Kidney epithelial cell (primary cell): ENCODE data around the gene UCMA. TPM values are rescaled to one million over a fixed set of nuclear protein-coding genes. Genes with fewer than 3 reads are reported as not detected.

Source experiments
- DNase-seq: peaks from one replicate; pipeline ENCODE4 v3.0.0-alpha.2; 2010; ENCODE audit warnings: low read depth
- H3K27me3 ChIP-seq: 2 replicates; pipeline ENCODE4 v1.6.0; 2011; ENCODE audit warnings: low read length; ENCODE audit not compliant: control insufficient read depth, insufficient read depth
- H3K36me3 ChIP-seq: 2 replicates; pipeline ENCODE4 v1.5.1; 2011; ENCODE audit warnings: low read length; ENCODE audit not compliant: control insufficient read depth, insufficient read depth
- H3K4me3 ChIP-seq: 2 replicates; pipeline ENCODE4 v1.5.1; 2011; ENCODE audit warnings: low read depth, mild to moderate bottlenecking, control low read depth, low read length
- CTCF ChIP-seq: IDR thresholded peaks from 2 replicates; pipeline ENCODE4 v1.5.1; 2011; ENCODE audit warnings: mild to moderate bottlenecking, moderate library complexity, low read length, control low read depth, inconsistent platforms; ENCODE audit not compliant: insufficient read depth, poor library complexity, severe bottlenecking
- total RNA-seq: library from RNA; depleted of rRNA; stranded (reverse); fragments of >200 nt; gene quantifications from 2 replicates; pipeline ENCODE4 v1.2.3, GENCODE V29; 2015

UCMA gene
- total RNA-seq, 1 donor from 2014 or later, result not detected

- DNase-seq, result no peak
- no peak overlapping the region for H3K4me3 ChIP-seq
- no peaks in the 10 kb centered on the region for H3K36me3 ChIP-seq
- no peak for TF ChIP-seq CTCF
- H3K27me3 ChIP-seq, result no peaks in the 10 kb centered on the region
These were observed 12.6 kb downstream of the UCMA start for GRCh38 chr10:13221572-13221971.

GRCh38 chr10:13219685-13220670 is 14.2 kb downstream of the UCMA start:
- TF ChIP-seq CTCF, result peak; percentile 33
- H3K27me3 ChIP-seq, result no peaks in the 10 kb centered on the region
- H3K36me3 ChIP-seq, result no peaks in the 10 kb centered on the region
- no peak overlapping the region for H3K4me3 ChIP-seq
- DNase-seq, result no peak

DNA sequence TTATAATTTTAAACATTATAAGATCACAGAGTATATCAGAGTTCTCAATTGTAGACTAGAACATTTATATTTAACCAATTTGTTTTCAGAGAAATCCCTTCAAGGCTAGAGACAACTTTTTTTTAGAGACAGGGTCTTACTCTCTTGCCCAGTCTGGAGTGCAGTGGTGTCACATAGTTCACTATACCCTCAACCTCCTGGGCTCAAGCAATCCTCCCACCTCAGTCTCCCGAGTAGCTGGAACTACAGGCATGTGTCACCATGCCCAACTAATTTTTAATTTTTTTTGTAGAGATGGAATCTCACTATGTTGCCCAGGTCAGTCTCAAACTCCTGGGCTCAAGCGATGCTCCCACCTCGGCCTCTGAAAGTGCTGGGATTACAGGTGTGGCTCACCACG is 15.3 kb downstream of the UCMA start:
- no peaks in the 10 kb centered on the region for H3K27me3 ChIP-seq

GRCh38 chr10:13213163-13213562 is 21.0 kb downstream of the UCMA start:
- Histone ChIP-seq H3K36me3 (no peaks in the 10 kb centered on the region), H3K4me3 (no peak overlapping the region), H3K27me3 (no peaks in the 10 kb centered on the region)
- no peak for DNase-seq
- no peak for TF ChIP-seq CTCF

More for the DNA sequence above, 15.3 kb downstream of the UCMA start:
- Histone ChIP-seq H3K36me3 (no peaks in the 10 kb centered on the region), H3K4me3 (no peak overlapping the region)
- DNase-seq, result no peak
- TF ChIP-seq CTCF, result no peak

GRCh38 chr10:13206546-13207443 is 27.4 kb downstream of the UCMA start:
- Histone ChIP-seq H3K4me3 (no peak overlapping the region), H3K27me3 (no peaks in the 10 kb centered on the region), H3K36me3 (no peaks in the 10 kb centered on the region)
- no peak for DNase-seq
- TF ChIP-seq CTCF, result peak; percentile 53
